NCI-H2081 (cell line): Measurements from ENCODE around the gene NEK5.
"Not testable (repeated sequence)": the region's sequence is repeated elsewhere in the genome, so short reads cannot be mapped to it uniquely, and the experiment has no call there.

Experiments
- DNase-seq, 2 experiments: peaks; one replicate each; lab custom pipeline; 2025; lab: John Stamatoyannopoulos, UW

NEK5 gene

DNA sequence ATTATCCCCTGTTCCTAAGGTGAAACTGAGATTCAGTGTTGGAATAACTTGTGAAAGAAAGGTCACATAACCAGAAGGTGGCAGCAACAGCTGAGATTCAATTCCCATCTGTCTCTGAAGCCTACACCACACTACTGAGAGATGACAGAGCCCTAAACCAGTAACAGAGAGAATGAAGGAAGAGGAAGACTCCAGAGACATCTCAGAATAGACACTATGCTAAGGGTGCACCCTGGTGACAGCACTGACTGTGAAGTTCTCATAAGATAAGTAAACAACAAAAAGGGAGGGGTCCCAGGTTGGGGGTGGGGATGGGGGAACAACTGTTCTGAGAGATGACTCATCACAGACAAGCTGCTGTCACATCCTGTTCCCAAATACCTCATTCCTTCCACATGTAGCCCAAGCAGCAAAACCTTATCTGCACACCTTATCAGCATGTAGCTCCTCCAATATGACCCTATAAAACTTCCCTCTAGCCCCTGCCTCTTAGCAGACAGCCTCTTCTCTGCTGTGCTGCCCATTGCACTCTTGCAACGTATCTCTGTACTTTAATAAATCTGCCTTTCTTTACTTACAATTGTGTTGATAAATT is 57.8 kb downstream of the NEK5 start:
- DNase-seq: no peak

DNA sequence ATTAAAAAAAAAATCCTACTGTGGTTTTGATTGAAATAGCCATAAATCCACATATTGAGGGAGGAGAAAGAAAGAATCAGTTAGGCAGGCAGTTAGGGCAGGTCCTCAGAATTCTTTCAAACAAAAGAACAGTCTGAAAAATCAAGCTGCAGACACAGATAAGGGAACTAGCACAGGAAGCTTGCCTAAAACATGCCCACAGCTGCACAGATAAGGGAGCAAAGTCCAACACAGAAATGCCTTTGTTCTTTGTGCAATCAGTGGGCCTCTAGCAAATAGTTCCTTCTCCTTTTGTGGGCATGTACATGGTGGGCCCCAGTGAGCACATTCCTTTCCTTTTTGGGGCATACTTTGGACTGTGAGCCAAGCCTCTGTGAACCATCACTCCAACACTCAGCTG is 61.6 kb downstream of the NEK5 start:
- DNase-seq: no peak

DNA sequence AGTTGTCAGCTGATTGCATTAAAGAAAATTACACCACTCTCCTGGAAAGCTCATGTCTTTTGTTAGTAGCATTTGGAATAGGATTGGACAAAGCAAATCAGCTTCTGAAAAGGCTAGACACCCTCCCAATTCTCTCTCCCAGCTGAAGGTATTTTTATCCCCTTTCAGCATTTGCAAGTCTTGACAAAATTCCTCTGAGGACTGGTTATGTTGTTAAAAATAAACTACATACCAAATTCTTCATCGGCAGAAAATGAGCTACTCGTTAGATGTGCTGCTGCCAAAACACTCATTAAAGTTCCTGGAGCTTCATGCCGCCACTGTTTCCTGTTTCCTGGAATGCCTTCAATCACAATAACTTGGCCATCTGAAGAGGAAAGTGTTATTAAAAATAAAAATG is 67.3 kb downstream of the NEK5 start:
- DNase-seq: no peak

DNA sequence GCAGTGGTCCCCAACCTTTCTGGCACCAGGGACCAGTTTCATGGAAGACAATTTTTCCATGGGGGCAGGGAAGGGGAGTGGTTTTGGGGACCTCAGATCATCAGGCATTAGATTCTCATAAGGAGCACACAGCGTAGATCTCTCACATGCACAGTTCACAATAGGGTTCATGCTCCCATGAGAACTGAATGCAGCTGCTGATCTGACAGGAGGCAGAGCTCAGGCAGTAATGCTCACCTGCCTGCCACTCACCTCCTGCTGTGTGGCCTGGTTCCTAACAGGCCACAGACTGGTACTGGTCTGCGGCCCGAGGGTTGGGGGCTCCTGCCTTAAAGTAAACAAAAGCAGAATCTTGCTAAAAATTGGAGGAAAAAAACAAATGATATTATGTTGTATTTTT is 67.8 kb downstream of the NEK5 start:
- not testable (repeated sequence) for DNase-seq

DNA sequence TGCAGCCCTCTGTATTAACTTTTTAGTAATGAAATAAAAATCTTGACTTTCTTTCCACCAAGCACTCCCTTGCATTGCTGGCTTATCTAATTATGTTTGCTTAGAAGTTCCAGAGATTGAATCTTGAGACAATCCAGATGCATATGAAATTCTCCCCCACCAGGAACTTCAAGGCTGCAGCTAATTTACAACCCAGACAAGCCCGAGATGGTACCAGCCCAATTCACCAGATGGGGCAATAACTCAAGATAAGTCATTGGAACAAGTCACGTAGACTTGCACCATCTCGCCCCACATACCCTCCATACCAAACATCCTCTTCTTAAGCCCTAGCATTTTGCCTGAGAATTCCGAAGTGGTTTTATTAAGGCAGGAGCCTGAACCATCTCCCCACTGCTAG is 75.4 kb downstream of the NEK5 start:
- DNase-seq: no peak

DNA sequence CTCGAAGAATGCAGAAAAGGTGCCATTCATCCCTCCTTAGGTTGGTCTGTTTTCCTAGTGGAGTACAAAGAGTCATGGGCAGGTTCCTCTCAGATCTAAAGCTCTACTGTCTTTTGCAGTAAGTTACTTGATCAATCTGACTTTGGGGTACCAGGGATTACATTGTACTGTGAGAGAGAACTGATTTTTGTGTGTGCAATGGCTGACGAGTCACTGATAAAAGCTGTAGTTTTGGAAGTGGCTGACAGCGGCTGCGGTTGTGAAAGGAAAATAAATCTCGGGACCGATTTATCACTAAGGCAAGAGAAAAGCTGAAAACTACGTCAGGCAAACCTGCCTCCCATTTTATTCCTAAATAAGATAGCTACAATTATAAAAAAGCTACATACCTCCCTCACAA is 77.5 kb downstream of the NEK5 start:
- no peak for DNase-seq

DNA sequence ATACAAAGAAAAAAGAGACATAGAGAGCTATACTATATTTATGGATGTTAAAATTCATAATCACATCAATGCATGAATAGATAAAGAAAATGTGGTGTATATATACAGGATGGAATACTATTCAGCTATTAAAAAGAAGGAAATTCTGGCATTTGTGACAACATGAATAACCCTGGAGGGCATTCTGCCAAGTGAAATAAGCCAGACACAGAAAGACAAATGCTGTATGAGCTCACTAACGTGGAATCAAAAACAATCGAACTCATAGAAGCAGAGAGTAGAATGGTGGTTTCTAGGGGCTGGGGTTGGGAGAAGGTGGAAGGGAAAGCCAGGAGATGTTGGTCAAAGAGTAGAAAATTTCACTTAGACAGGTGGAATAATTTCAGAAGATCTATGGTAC is 80.4 kb downstream of the NEK5 start:
- DNase-seq: no peak

DNA sequence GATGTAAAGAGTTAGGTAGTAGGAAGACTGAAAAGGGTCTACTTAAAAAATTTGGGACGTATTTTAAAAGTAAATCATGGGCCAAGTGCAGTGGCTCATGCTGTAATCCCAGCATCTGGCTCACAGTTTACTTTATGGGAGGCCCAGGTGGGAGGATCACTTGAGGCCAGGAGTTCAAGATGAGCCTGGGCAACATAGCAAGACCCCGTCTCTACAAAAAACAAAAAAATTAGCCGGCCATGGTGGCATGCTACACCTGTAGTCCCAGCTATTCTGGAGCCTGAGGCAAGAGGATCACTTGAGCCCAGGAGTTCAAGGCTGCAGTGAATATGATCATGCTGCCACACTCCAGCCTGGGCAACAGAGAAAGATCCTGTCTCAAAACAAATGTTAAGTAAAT is 81.4 kb downstream of the NEK5 start:
- DNase-seq: no peak

DNA sequence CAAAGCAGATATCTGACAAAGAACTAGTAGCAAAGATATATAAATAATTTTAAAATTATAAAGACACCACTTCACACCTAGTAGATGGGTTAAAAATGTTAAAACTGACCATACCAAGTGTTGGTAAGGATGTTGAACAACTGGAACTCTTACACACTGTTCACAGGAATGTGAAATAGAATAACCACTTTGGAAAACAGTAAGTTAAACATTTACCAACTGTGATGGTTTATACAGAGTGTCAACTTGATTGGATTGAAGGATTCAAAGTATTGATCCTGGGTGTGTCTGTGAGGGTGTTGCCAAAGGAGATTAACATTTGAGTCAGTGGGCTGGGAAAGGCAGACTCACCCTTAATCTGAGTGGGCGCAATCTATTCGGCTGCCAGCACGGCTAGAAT is 85.2 kb downstream of the NEK5 start:
- no peak for DNase-seq

DNA sequence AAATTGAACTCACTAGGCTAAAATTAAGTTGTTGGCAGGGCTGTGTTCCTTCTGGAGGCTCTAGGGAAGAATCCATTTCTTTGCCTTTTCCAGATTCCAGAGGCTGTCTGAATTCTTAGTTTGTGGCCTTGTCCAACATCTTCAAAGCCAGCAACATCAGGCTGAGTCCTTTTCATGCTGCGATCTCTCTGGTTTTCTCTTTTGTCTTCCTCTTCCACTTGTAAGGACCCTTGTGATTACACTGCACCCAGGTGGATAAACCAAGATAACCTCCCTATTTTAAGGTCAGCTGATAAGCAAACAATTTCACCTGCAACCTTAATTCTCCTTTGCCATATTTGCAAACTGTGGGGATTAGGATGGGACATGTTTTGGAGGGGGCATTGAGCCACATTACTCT is 92.8 kb downstream of the NEK5 start:
- DNase-seq: no peak

DNA sequence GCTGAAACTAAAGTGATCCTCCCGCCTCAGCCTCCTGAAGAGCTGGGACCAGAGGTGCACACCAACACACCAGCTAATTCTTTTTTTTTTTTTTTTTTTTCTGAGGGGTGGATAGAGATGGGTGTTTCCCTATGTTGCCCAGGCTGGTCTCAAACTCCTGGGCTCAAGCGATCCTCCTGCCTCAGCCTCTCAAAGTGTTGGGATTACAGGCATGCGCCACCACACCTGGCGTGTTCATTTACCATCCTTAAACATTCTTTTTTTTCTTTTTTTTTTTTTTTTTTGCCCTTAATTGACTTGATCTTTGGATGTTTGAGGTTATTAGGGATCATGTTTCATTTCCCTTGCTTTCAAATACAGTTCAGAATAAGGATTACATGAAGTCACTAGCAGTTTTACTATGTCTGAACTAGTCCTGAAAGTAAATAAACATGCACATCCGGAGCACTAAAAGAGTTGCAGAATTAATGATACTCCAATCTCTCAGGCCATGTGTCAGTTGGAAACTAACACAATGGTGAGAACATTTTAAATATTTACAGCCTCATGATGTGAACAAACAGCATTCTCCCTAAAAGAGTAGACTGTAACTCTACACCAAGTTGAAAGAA is 94.2 kb downstream of the NEK5 start:
- DNase-seq: peak in 1 of 2 experiments; percentile 8

DNA sequence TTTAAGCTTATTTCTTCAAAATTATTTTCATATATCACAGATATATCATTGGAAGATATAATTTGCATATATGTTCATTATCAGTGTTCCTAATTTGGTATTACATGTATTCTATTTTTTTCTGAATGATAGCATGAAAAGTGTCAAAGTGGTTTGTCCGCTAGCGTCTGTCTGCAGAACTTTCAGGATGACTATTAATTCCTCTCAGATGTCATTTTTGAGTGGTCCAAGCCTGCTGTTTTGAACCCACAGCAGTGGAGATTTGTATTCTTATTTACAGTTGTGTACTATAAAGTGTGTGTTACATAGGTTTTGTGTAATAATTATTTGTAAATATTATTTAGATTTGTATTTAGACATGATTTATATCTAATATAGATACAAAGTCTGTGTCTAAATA is 95.8 kb downstream of the NEK5 start:
- DNase-seq: no peak

DNA sequence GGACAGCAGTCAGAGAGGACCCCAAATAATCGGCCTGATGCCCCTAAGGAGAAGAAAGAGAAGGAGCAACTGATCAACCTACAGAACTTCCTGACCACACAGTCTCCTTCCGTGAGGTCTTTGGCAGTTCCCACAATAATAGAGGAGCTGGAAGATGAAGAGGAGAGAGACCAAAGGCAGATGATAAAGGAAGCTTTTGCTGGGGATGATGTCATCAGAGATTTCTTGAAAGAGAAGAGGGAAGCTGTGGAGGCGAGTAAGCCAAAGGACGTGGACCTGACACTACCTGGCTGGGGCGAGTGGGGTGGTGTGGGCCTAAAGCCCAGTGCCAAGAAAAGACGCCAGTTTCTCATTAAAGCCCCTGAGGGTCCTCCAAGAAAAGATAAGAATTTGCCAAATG is 98.5 kb downstream of the NEK5 start:
- not testable (repeated sequence) for DNase-seq

DNA sequence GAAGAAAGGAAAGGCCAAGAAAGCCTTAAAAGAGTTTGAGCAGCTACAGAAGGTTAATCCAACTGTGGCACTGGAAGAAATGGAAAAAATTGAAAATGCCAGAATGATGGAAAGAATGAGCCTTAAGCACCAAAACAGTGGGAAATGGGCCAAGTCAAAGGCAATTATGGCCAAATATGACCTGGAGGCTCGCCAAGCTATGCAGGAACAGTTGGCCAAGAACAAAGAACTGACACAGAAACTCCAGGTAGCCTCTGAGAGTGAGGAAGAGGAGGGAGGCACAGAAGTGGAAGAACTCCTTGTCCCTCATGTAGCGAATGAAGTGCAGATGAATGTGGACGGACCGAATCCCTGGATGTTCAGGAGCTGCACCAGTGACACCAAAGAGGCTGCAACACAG is 99.3 kb downstream of the NEK5 start:
- no peak for DNase-seq

DNA sequence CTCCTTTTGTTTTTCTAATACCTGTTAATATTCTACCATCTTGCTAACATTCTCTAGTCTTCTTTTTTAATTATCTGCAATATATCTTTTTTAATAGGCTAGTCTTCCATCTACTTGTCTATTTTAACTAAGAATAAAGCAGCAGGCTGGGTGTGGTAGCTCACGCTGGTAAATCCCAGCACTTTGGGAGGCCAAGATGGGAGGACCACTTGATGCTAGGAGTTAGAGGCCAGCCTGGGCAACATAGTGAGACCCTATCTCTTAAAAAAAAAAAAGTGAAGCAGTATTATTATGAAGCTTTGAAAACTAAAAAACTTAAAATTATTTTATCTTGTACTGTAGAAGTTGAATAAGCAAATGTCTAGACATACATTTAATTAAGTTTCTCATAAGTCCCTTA is 101.0 kb downstream of the NEK5 start:
- no peak for DNase-seq

DNA sequence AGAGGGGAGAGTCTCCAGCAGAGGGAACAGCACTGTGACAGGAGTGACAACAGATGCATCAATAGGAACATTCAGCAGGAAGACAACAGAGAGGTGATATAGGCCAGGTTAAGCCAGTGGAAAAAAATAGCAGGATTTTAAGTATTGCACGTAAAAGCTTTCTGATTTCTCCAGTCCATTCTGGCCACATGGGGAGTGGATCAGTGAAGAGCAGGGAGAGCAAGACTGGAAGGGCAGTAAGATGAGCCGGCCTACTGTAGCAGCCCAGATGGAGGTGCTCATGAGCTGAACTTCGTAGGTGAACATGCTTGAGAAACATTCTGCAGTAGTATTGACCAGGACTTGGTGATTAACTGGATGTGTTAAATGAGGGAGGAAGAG is 102.6 kb downstream of the NEK5 start:
- no peak for DNase-seq

DNA sequence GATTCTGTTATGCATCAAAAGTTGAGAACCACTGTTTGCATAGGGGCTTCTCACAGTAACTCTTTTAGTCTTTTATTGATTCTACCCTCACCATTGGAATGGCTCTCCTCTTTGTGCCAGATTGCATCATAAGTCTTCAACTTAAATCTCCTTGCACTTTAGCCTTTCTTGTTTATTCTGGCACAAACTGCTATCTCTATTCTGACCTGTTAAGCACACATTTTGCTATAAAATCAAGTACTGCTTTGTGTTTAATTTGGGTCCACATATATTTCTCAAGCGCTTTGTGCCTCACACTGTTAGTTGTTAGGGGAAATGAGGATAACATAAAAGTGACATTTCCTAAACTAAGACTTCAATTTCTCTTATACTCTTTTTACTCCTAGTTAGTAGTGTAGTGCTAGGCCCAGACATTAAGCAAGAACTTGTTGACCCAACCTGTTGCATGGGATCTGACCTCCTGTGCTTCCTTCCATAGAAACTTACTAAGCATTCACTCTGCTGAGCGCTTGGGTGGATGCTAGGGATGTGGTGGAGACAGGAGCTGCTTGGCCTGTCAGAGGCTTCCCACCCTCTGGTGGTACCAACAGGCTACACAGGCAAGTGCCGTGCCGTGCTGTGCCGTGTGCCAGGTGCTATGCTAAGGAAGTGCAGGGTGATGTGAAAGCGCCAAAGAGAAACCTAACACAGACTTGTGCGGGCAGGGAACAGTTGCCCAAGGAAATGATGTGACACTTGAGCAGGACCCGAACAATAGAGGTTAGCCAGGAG is 103.2 kb downstream of the NEK5 start:
- no peak for DNase-seq

DNA sequence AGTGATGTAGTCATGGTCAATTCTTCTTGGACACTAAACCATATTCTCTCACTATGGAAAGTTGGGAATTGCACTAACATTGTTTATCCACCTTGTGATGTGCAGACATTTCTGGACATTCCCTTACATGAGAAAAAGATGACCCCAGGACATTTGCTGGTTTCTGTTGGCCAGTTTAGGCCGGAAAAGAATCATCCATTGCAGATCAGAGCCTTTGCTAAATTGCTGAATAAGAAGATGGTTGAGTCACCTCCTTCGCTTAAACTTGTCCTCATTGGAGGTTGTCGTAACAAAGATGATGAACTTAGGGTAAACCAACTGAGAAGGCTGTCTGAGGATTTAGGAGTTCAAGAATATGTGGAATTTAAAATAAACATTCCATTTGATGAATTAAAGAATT is 104.4 kb downstream of the NEK5 start, which contains the start of gene UTP14C:
TSS of gene UTP14C (plus strand) at position 211 of the 400 bp plus-strand sequence. CDS start 4,114 bp downstream, outside the sequence.
- no peak for DNase-seq

DNA sequence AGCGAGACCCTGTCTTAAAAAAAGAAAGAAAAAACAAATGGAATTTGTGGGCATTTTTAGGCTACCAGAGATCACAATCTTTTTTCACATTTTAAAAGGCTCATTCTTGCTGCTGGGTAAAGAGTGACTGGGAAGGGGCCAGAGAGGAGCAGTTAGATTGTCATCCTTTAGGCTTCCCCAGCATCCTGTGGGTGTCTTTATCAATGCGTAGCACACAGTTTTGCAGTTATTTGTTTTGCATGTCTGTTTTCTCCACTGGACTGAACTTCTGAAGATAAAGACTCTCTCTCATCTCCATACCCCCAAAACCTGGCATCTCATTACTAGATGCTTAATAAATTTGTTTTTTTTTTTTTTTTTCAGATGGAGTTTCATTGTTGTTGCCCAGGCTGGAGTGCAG is 106.5 kb downstream of the NEK5 start:
- no peak for DNase-seq

DNA sequence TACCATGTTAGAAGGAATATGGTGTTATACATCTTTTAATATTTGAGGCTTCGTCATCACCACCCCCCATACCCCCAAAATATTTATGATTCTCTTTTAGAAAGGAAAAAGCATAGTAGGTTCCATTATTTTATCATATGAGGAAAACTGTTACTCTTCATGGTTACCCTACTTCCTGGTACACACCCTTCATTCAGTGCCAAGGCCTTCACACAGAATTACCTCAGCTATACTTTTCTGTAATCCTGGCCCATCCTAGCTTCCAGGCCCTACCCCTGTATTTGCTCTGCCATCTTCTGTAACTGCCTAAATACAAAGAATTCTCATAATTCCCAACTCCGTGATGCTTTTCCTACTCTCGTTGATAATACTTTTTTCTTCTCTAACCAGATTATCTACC is 108.7 kb downstream of the NEK5 start:
- DNase-seq: no peak

DNA sequence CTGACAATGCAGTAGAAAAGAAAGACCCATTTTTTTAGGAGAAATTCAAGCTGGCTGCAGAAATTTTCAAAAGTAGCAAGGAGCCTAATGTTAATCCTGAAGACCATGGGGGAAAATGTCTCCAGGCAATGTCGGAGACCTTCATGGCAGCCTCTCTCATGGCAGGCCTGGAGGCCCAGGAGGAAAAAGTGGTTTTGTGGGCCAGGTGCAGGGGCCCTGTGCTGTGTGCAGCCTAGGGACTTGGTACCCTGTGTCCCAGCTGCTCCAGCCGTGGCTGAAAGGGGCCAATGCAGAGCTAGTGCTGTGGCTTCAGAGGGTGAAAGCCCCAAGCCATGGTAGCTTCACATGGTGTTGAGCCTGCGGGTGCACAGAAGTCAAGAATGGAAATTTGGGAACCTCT is 112.6 kb downstream of the NEK5 start:
- DNase-seq: no peak

DNA sequence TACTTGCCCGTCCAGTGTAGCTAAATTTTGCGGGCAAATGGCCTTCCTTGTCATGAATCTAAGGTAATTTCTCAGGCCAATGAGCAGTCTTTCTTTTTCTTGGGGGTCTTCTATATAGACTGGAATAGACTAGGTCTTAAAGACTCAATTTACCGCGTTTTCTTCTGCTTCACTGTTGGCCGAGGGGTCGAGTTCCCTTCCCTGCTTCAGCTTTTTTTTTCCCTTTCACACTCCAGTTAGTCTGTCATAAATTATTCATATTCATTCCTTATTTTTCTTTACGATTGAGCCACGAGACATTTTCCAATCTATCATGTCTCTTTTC is 116.4 kb downstream of the NEK5 start:
- DNase-seq: no peak

DNA sequence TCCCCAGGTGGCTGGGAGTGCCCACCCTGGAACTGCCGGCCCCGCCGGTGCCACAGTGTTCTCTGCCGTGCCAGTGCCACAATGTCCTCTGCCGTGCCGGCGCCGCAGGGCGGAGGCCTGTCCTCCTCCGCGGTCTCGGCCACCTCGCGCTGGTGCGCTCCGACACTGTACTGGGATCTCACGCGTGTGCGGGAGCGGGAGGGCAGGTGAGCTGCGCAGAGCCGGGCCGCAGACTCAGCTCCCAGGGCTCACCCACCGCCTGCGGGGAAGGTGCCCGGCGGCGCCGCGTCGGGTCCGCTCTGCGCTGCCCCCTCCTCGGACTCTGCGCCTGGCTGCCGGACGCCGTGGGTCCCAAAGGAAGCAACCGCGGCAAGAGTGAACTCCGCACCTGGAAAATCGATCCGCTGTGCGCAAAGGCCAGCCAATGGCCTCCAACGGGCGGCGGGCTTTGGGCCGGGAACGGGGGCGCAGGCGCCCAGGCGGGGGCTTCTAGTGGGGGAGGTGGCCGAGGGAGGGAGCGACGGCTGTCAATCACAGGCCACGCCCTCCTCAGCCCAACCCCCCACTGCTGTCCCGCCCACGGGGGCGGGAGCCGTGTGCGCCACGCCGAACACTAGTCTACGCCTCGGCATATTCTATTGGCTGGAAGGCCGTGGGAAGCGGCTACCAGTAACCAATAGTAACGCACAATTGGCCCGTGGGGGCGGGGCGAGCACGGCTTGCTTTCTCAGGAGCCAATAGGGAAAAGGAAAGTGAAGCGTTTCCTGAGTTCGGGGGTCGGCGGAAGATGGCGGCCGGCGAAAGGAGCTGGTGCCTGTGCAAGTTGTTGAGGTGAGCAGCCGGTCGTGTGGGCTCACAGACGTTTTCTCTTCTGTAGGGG is 117.0 kb downstream of the NEK5 start, which contains the start of gene ALG11:
TSS of gene ALG11 (plus strand) at position 767 of the 880 bp plus-strand sequence. CDS start at position 788, 21 bp downstream.
- DNase-seq: peak; percentile 94 to 96
